GM12878 (cell line): ENCODE measurements around the gene TRAF7.
"Not testable (repeated sequence)": the region's sequence is repeated elsewhere in the genome, so short reads cannot be mapped to it uniquely, and the experiment has no call there.

Source experiments
- ASH2L ChIP-seq: fragments of 300-600, 200-600 bp; sonication (generic); IDR thresholded peaks from 2 replicates; pipeline ENCODE4 v1.6.1; 2017; ENCODE audit warnings: low read depth, mild to moderate bottlenecking, borderline replicate concordance
- BCL11A ChIP-seq: IDR thresholded peaks from 2 replicates; pipeline ENCODE4 v1.6.1; 2011; ENCODE audit warnings: low read depth, low read length
- BRCA1 ChIP-seq: IDR thresholded peaks from 2 replicates; pipeline ENCODE4 v1.6.1; 2011; ENCODE audit warnings: low read depth, low read length, improper control_type of control experiment
- CTCF ChIP-seq, 3 experiments: IDR thresholded peaks in 2 of 3; conservative IDR thresholded peaks in 1 of 3; 2 replicates each; pipeline ENCODE4 v1.5.1; 2011; ENCODE audit warnings: low read depth in 3 of 3, low read length in 3 of 3, mild to moderate bottlenecking in 3 of 3, control low read depth in 2 of 3, moderate library complexity in 2 of 3, inconsistent platforms in 1 of 3, mixed read lengths in 1 of 3; ENCODE audit not compliant: control insufficient read depth in 2 of 3, insufficient read depth in 1 of 3; ENCODE audit errors: extremely low read depth in 1 of 3
- EGR1 ChIP-seq, 2 experiments: IDR thresholded peaks; 1 replicate in 1 of 2; 2 replicates in 1 of 2; pipeline ENCODE4 v1.6.1; 2011 to 2012; ENCODE audit warnings: low read depth in 2 of 2, low read length in 2 of 2, borderline replicate concordance in 1 of 2, mild to moderate bottlenecking in 1 of 2, moderate library complexity in 1 of 2
- EP300 ChIP-seq, 2 experiments: fragments of 150-350 bp in 1 of 2; IDR thresholded peaks; 2 replicates each; pipeline ENCODE4 v1.6.1; 2011 to 2012; ENCODE audit warnings: low read depth in 2 of 2, low read length in 2 of 2, borderline replicate concordance in 1 of 2, improper control_type of control experiment in 1 of 2, inconsistent platforms in 1 of 2; ENCODE audit not compliant: control insufficient read depth in 1 of 2
- EZH2 ChIP-seq: IDR thresholded peaks from 2 replicates; pipeline ENCODE4 v1.6.1; 2012; ENCODE audit warnings: low read depth, mild to moderate bottlenecking, control low read depth, inconsistent platforms, low read length, borderline replicate concordance; ENCODE audit not compliant: control insufficient read depth
- FOXM1 ChIP-seq: IDR thresholded peaks from 2 replicates; pipeline ENCODE4 v1.6.1; 2012; ENCODE audit warnings: low read depth, mild to moderate bottlenecking, inconsistent platforms, low read length, moderate library complexity
- RELA ChIP-seq: fragments of 450-650 bp; IDR thresholded peaks from 2 replicates; pipeline ENCODE4 v1.8.0; 2014; ENCODE audit warnings: borderline replicate concordance; ENCODE audit not compliant: partially characterized antibody
- RUNX3 ChIP-seq: IDR thresholded peaks from 2 replicates; pipeline ENCODE4 v1.6.1; 2012; ENCODE audit warnings: low read length, inconsistent platforms
- TF ChIP-seq, protein P1 (sequence below): fragments of 450-650 bp; formaldehyde crosslinking; IDR thresholded peaks from 2 replicates; pipeline ENCODE4 v1.4.0; 2022; ENCODE audit warnings: mild to moderate bottlenecking, moderate library complexity

DNA sequence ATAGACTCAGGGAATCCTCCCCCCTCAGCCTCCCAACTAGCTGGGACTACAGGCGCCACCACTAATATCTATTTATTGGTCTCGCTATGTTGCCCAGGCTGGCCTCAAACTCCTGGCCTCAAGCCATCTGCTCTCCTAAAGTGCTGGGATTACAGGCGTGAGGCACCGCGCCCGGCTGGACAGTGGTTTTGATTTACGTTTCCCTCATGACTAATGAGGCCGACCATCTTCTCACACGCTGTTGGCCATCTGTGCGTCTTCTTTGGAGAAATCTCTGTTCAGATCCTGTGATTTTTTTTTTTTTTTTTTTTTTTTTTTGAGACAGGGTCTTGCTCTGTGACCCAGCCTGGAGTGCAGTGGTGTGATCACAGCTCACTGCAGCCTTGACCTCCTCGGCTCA, 26.3 kb upstream of the TRAF7 start:
- TF ChIP-seq CTCF (IDR thresholded peaks at IDR 0.05 in 2 of 3, conservative IDR thresholded peaks at IDR 0.05 in 1 of 3; ENCODE audit: control insufficient read depth in 2 of 3, extremely low read depth in 1 of 3, insufficient read depth in 1 of 3, low read depth in 3 of 3, low read length in 3 of 3); EP300 (IDR thresholded peaks at IDR 0.05; ENCODE audit: borderline replicate concordance in 1 of 2, control insufficient read depth in 1 of 2, low read depth in 2 of 2, low read length in 2 of 2); BRCA1; RUNX3; EZH2; EGR1 (IDR thresholded peaks at IDR 0.05; ENCODE audit: borderline replicate concordance in 1 of 2, low read depth in 2 of 2, low read length in 2 of 2); RELA; ASH2L; FOXM1; BCL11A: not testable (repeated sequence)
- TF ChIP-seq, protein P1, sequence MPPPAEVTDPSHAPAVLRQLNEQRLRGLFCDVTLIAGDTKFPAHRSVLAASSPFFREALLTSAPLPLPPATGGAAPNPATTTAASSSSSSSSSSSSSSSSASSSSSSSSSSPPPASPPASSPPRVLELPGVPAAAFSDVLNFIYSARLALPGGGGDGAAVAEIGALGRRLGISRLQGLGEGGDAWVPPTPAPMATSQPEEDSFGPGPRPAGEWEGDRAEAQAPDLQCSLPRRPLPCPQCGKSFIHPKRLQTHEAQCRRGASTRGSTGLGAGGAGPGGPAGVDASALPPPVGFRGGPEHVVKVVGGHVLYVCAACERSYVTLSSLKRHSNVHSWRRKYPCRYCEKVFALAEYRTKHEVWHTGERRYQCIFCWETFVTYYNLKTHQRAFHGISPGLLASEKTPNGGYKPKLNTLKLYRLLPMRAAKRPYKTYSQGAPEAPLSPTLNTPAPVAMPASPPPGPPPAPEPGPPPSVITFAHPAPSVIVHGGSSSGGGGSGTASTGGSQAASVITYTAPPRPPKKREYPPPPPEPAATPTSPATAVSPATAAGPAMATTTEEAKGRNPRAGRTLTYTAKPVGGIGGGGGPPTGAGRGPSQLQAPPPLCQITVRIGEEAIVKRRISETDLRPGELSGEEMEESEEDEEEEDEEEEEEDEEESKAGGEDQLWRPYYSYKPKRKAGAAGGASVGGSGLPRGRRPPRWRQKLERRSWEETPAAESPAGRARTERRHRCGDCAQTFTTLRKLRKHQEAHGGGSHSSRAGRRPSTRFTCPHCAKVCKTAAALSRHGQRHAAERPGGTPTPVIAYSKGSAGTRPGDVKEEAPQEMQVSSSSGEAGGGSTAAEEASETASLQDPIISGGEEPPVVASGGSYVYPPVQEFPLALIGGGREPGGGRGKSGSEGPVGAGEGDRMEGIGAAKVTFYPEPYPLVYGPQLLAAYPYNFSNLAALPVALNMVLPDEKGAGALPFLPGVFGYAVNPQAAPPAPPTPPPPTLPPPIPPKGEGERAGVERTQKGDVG (CRISPR knock-in tag) = not testable (repeated sequence)
